BLaER1 treated with 17β-estradiol and CSF1 and Interleukin-3, amounts not matched to agents 10 nM and 100 nM (cell line): Measurements from ENCODE around the gene TBCEL.
"Not testable (repeated sequence)": the region's sequence is repeated elsewhere in the genome, so short reads cannot be mapped to it uniquely, and the experiment has no call there.

Experiments
- H3K27ac ChIP-seq, 11 experiments: shearing (Covaris generic); formaldehyde crosslinking; 2 replicates each; pipeline ENCODE4 v1.8.1; 2022
- H3K27me3 ChIP-seq, 11 experiments: shearing (Covaris generic); formaldehyde crosslinking; 2 replicates each; pipeline ENCODE4 v1.8.1; 2022
- H3K36me3 ChIP-seq, 11 experiments: shearing (Covaris generic); formaldehyde crosslinking; 2 replicates each; pipeline ENCODE4 v1.8.1; 2022
- H3K4me1 ChIP-seq, 10 experiments: shearing (Covaris generic); formaldehyde crosslinking; 2 replicates each; pipeline ENCODE4 v1.8.1; 2022
- H3K4me2 ChIP-seq, 11 experiments: shearing (Covaris generic); formaldehyde crosslinking; 2 replicates each; pipeline ENCODE4 v1.8.1; 2022
- H3K4me3 ChIP-seq, 10 experiments: shearing (Covaris generic); formaldehyde crosslinking; 2 replicates each; pipeline ENCODE4 v1.8.1; 2022
- H3K9ac ChIP-seq, 11 experiments: shearing (Covaris generic); formaldehyde crosslinking; 2 replicates each; pipeline ENCODE4 v1.8.1; 2022
- H3K9me3 ChIP-seq, 11 experiments: shearing (Covaris generic); formaldehyde crosslinking; replicated peaks in 1 of 11; 2 replicates each; pipeline ENCODE4 v1.8.1; 2022
- H4K20me1 ChIP-seq, 11 experiments: shearing (Covaris generic); formaldehyde crosslinking; 2 replicates each; pipeline ENCODE4 v1.8.1; 2022
- Cebpa-rat ChIP-seq, 11 experiments: shearing (Covaris generic); IDR thresholded peaks; 2 replicates each; pipeline ENCODE4 v1.8.1; 2022

The TBCEL gene

GRCh38 chr11:121110871-121111724, 87.2 kb downstream of the TBCEL start:
- Histone ChIP-seq H4K20me1 (no peaks in the 10 kb centered on the region; a peak in 1 of 22 replicates), H3K27ac (no peak overlapping the region), H3K36me3 (no peaks in the 10 kb centered on the region), H3K4me3 (no peak overlapping the region), H3K27me3 (0 out of 22 replicates have a peak, but pooled peaks cover 0 to 5% (median 0%) of the 10 kb centered on the region in 11 experiments), H3K4me2 (no peak overlapping the region), H3K9ac (no peak overlapping the region), H3K4me1 (peaks cover 0 to 18% (median 16%) of the 10 kb centered on the region in 10 experiments; a peak in 18 of 20 replicates), H3K9me3 (no peaks in the 10 kb centered on the region)
- TF ChIP-seq Cebpa-rat (IDR thresholded peaks at IDR 0.05), result no peak

GRCh38 chr11:121112498-121113455, 88.9 kb downstream of the TBCEL start:
- Histone ChIP-seq H3K36me3 (no peaks in the 10 kb centered on the region), H3K27me3 (0 out of 22 replicates have a peak, but pooled peaks cover 0 to 5% (median 0%) of the 10 kb centered on the region in 11 experiments), H3K4me1 (peaks cover 0 to 18% (median 16%) of the 10 kb centered on the region in 10 experiments; a peak in 18 of 20 replicates), H3K9ac (no peak overlapping the region), H4K20me1 (no peaks in the 10 kb centered on the region; a peak in 1 of 22 replicates), H3K9me3 (no peaks in the 10 kb centered on the region), H3K4me2 (peak overlapping the region; percentile 1 to 75 (median 55); a peak in 17 of 22 replicates), H3K4me3 (no peak overlapping the region), H3K27ac (no peak overlapping the region)
- TF ChIP-seq Cebpa-rat (IDR thresholded peaks at IDR 0.05), result peak in 3 of 11 experiments; percentile 23 to 69 (median 34); a peak in 2 of 22 replicates

- Histone ChIP-seq H3K4me3 (no peak overlapping the region), H3K27ac (no peak overlapping the region), H3K9ac (no peak overlapping the region), H3K27me3 (0 out of 22 replicates have a peak, but pooled peaks cover 0 to 5% (median 0%) of the 10 kb centered on the region in 11 experiments), H3K4me2 (peak overlapping the region in 8 of 11 experiments; percentile 1 to 75 (median 60); a peak in 15 of 22 replicates), H3K4me1 (peaks cover 0 to 18% (median 16%) of the 10 kb centered on the region in 10 experiments; a peak in 18 of 20 replicates), H3K9me3 (no peaks in the 10 kb centered on the region), H4K20me1 (no peaks in the 10 kb centered on the region; a peak in 1 of 22 replicates), H3K36me3 (no peaks in the 10 kb centered on the region)
- TF ChIP-seq Cebpa-rat (IDR thresholded peaks at IDR 0.05), result no peak
These were observed 89.7 kb downstream of the TBCEL start for GRCh38 chr11:121113611-121114010.

GRCh38 chr11:121115024-121115423, 91.1 kb downstream of the TBCEL start:
- not testable (repeated sequence) for H3K9me3 ChIP-seq, H4K20me1 ChIP-seq, H3K4me2 ChIP-seq, H3K27ac ChIP-seq, H3K27me3 ChIP-seq, H3K4me3 ChIP-seq, H3K9ac ChIP-seq, H3K36me3 ChIP-seq
- peaks cover 0 to 18% (median 16%) of the 10 kb centered on the region in 10 experiments; a peak in 18 of 20 replicates for H3K4me1 ChIP-seq

GRCh38 chr11:121117788-121118187, 93.9 kb downstream of the TBCEL start:
- H3K9me3 ChIP-seq, result peaks cover 10 to 19% (median 14%) of the 10 kb centered on the region in 11 experiments
- TF ChIP-seq Cebpa-rat (IDR thresholded peaks at IDR 0.05), result no peak
- no peaks in the 10 kb centered on the region; a peak in 1 of 22 replicates for H4K20me1 ChIP-seq
- H3K4me3 ChIP-seq, result no peak overlapping the region
- peaks cover 0 to 14% (median 14%) of the 10 kb centered on the region in 10 experiments; a peak in 18 of 20 replicates for H3K4me1 ChIP-seq
- H3K27me3 ChIP-seq, result no peaks in the 10 kb centered on the region
- H3K4me2 ChIP-seq, result no peak overlapping the region
- no peak overlapping the region for H3K27ac ChIP-seq
- peaks cover 0 to 10% (median 0%) of the 10 kb centered on the region in 11 experiments; a peak in 1 of 22 replicates for H3K36me3 ChIP-seq
- H3K9ac ChIP-seq, result no peak overlapping the region

- Histone ChIP-seq H4K20me1 (no peaks in the 10 kb centered on the region), H3K9ac (no peak overlapping the region), H3K9me3 (peaks cover 12 to 30% (median 22%) of the 10 kb centered on the region in 11 experiments), H3K4me3 (no peak overlapping the region), H3K4me1 (peaks cover 0 to 2% (median under 1%) of the 10 kb centered on the region in 10 experiments; a peak in 7 of 20 replicates), H3K4me2 (no peak overlapping the region), H3K27ac (no peak overlapping the region), H3K27me3 (no peaks in the 10 kb centered on the region), H3K36me3 (peaks cover 0 to 10% (median 0%) of the 10 kb centered on the region in 11 experiments; a peak in 1 of 22 replicates)
- TF ChIP-seq Cebpa-rat (IDR thresholded peaks at IDR 0.05), result no peak
These were observed 95.5 kb downstream of the TBCEL start for GRCh38 chr11:121119440-121119839.

- H3K4me2 ChIP-seq, result no peak overlapping the region
- peaks cover 0 to 10% (median 0%) of the 10 kb centered on the region in 11 experiments; a peak in 1 of 22 replicates for H3K36me3 ChIP-seq
- H3K27ac ChIP-seq, result no peak overlapping the region
- no peak for TF ChIP-seq Cebpa-rat (IDR thresholded peaks at IDR 0.05)
- no peaks in the 10 kb centered on the region for H3K27me3 ChIP-seq
- H3K4me3 ChIP-seq, result no peak overlapping the region
- H3K9ac ChIP-seq, result no peak overlapping the region
- no peaks in the 10 kb centered on the region for H4K20me1 ChIP-seq
- H3K9me3 ChIP-seq, result peaks cover 12 to 35% (median 22%) of the 10 kb centered on the region in 11 experiments
- H3K4me1 ChIP-seq, result peaks cover 0 to 16% (median 10%) of the 10 kb centered on the region in 10 experiments; a peak in 13 of 20 replicates
These were observed 98.4 kb downstream of the TBCEL start for GRCh38 chr11:121122328-121122727.

- peaks cover 0 to 16% (median 10%) of the 10 kb centered on the region in 10 experiments; a peak in 13 of 20 replicates for H3K4me1 ChIP-seq
- no peaks in the 10 kb centered on the region for H3K27me3 ChIP-seq
- H3K9ac ChIP-seq, result no peak overlapping the region
- H3K4me2 ChIP-seq, result no peak overlapping the region
- no peaks in the 10 kb centered on the region for H4K20me1 ChIP-seq
- peaks cover 12 to 35% (median 22%) of the 10 kb centered on the region in 11 experiments for H3K9me3 ChIP-seq
- TF ChIP-seq Cebpa-rat (IDR thresholded peaks at IDR 0.05), result no peak
- H3K4me3 ChIP-seq, result no peak overlapping the region
- H3K27ac ChIP-seq, result no peak overlapping the region
- H3K36me3 ChIP-seq, result peaks cover 0 to 10% (median 0%) of the 10 kb centered on the region in 11 experiments; a peak in 1 of 22 replicates
These were observed 99.7 kb downstream of the TBCEL start for GRCh38 chr11:121123496-121124069.
